H1 (cell line): ENCODE results near the gene MOK. TPM values are rescaled to one million over a fixed set of nuclear protein-coding genes. Genes with fewer than 3 reads are reported as not detected.

Experiments used
- CTCF ChIA-PET: fragments of 300-600 bp; sonication (Branson Sonifier 250); formaldehyde crosslinking; loops from one replicate; lab custom pipeline; 2021; ENCODE audit not compliant: partially characterized antibody; lab: Charles Lee
- POLR2A ChIA-PET: fragments of 300-600 bp; sonication (Branson Sonifier 250); formaldehyde crosslinking; loops from one replicate; lab custom pipeline; 2021; ENCODE audit warnings: inconsistent platforms; ENCODE audit not compliant: partially characterized antibody; lab: Charles Lee
- DNase-seq, 2 experiments: peaks; one replicate each; pipeline versions ENCODE4 v3.0.0 to v3.0.0-alpha.2; 2010 to 2022; ENCODE audit warnings: low spot score in 2 of 2, low read depth in 1 of 2, mixed read lengths in 1 of 2
- FAIRE-seq: peaks from 2 replicates; lab custom pipeline; 2011; peaks lifted over from hg19 to GRCh38; lab: Jason Lieb, UNC
- H2AFZ ChIP-seq: 2 replicates; pipeline ENCODE4 v1.8.1; 2012; ENCODE audit warnings: low read length, inconsistent platforms
- H2AK5ac ChIP-seq: 2 replicates; pipeline ENCODE4 v1.6.1; 2013; ENCODE audit warnings: low read depth, low read length
- H2BK120ac ChIP-seq: replicated peaks from 2 replicates; pipeline ENCODE3; 2013; ENCODE audit warnings: low read depth, low read length, inconsistent platforms
- H2BK12ac ChIP-seq: 2 replicates; pipeline ENCODE4 v1.6.1; 2013; ENCODE audit warnings: low read depth, low read length
- H2BK15ac ChIP-seq: 2 replicates; pipeline ENCODE4 v1.6.1; 2013; ENCODE audit warnings: low read length
- H2BK20ac ChIP-seq: 2 replicates; pipeline ENCODE4 v1.6.1; 2013; ENCODE audit warnings: low read length
- H2BK5ac ChIP-seq: 2 replicates; pipeline ENCODE4 v1.6.1; 2013; ENCODE audit warnings: low read depth, low read length
- H3K14ac ChIP-seq: 2 replicates; pipeline ENCODE4 v1.6.1; 2013; ENCODE audit warnings: inconsistent platforms; ENCODE audit not compliant: insufficient read length
- H3K18ac ChIP-seq: 2 replicates; pipeline ENCODE4 v1.6.1; 2013; ENCODE audit warnings: low read length; ENCODE audit errors: extremely low read depth
- H3K23ac ChIP-seq: 2 replicates; pipeline ENCODE4 v1.6.1; 2013; ENCODE audit warnings: inconsistent platforms; ENCODE audit not compliant: insufficient read length
- H3K23me2 ChIP-seq: 2 replicates; pipeline ENCODE4 v1.6.1; 2013; ENCODE audit warnings: low read depth, low read length
- H3K27ac ChIP-seq: 2 replicates; pipeline ENCODE4 v1.6.1; 2011; ENCODE audit warnings: low read depth, low read length, inconsistent platforms
- H3K27me3 ChIP-seq, 4 experiments: replicated peaks in 1 of 4; 1 replicate in 1 of 4; 2 replicates in 3 of 4; pipeline versions ENCODE4 v1.6.1 to v1.8.1; 2011 to 2013; ENCODE audit warnings: low read length in 3 of 4, mild to moderate bottlenecking in 3 of 4, inconsistent platforms in 2 of 4, mixed read lengths in 2 of 4, moderate library complexity in 1 of 4; ENCODE audit not compliant: control insufficient read depth in 3 of 4, insufficient read depth in 3 of 4; ENCODE audit errors: extremely low read depth in 1 of 4
- H3K36me3 ChIP-seq, 4 experiments: 2 replicates each; pipeline versions ENCODE4 v1.6.1 to v1.8.1; 2011 to 2013; ENCODE audit warnings: mild to moderate bottlenecking in 4 of 4, low read length in 3 of 4, moderate library complexity in 2 of 4, control low read depth in 1 of 4, inconsistent platforms in 1 of 4; ENCODE audit not compliant: insufficient read depth in 4 of 4, control insufficient read depth in 2 of 4
- H3K4ac ChIP-seq: replicated peaks from 2 replicates; pipeline ENCODE3; 2013; ENCODE audit warnings: low read length, low read depth, mixed read lengths, inconsistent platforms; ENCODE audit not compliant: insufficient read length
- H3K4me1 ChIP-seq, 4 experiments: replicated peaks in 1 of 4; 1 replicate in 1 of 4; 2 replicates in 3 of 4; pipeline versions ENCODE4 v1.6.1 to v1.8.1; 2011 to 2013; ENCODE audit warnings: low read length in 3 of 4, inconsistent platforms in 2 of 4, mixed read lengths in 1 of 4; ENCODE audit not compliant: insufficient read depth in 4 of 4, control insufficient read depth in 3 of 4
- H3K4me2 ChIP-seq, 2 experiments: 2 replicates each; pipeline versions ENCODE4 v1.6.1 to v1.8.1; 2011 to 2013; ENCODE audit warnings: low read depth in 2 of 2, low read length in 2 of 2, control low read depth in 1 of 2, inconsistent platforms in 1 of 2, mild to moderate bottlenecking in 1 of 2; ENCODE audit not compliant: insufficient read depth in 1 of 2
- H3K4me3 ChIP-seq, 4 experiments: fragments of 200-600, 300-600 bp in 1 of 4; sonication (generic), shearing (Covaris generic), sonication (Bioruptor Twin) in 1 of 4; 2 replicates each; pipeline versions ENCODE4 v1.5.1 to v1.8.1; 2011 to 2016; ENCODE audit warnings: low read length in 4 of 4, low read depth in 3 of 4, control low read depth in 2 of 4, inconsistent platforms in 2 of 4, mild to moderate bottlenecking in 2 of 4, mixed read lengths in 1 of 4, moderate library complexity in 1 of 4; ENCODE audit not compliant: insufficient read depth in 2 of 4; ENCODE audit errors: extremely low read depth in 1 of 4
- H3K56ac ChIP-seq: replicated peaks from 2 replicates; pipeline ENCODE3; 2013; ENCODE audit warnings: low read depth, mild to moderate bottlenecking, mixed read lengths, low read length, inconsistent platforms; ENCODE audit not compliant: insufficient read length
- H3K79me1 ChIP-seq: 2 replicates; pipeline ENCODE4 v1.6.1; 2013; ENCODE audit warnings: low read depth, low read length, control low read depth
- H3K79me2 ChIP-seq, 2 experiments: 2 replicates each; pipeline versions ENCODE4 v1.6.1 to v1.8.1; 2012 to 2013; ENCODE audit warnings: low read length in 2 of 2, mild to moderate bottlenecking in 2 of 2, inconsistent platforms in 1 of 2; ENCODE audit not compliant: insufficient read depth in 2 of 2, control insufficient read depth in 1 of 2
- H3K9ac ChIP-seq, 4 experiments: replicated peaks in 1 of 4; 1 replicate in 1 of 4; 2 replicates in 3 of 4; pipeline versions ENCODE4 v1.6.1 to v1.8.1; 2011 to 2013; ENCODE audit warnings: low read depth in 3 of 4, low read length in 3 of 4, control low read depth in 2 of 4, mild to moderate bottlenecking in 2 of 4, moderate library complexity in 2 of 4, inconsistent platforms in 1 of 4; ENCODE audit errors: extremely low read depth in 1 of 4
- H3K9me3 ChIP-seq, 2 experiments: 2 replicates each; pipeline versions ENCODE4 v1.6.1 to v1.8.1; 2012 to 2013; ENCODE audit warnings: mild to moderate bottlenecking in 2 of 2, moderate library complexity in 2 of 2, control low read depth in 1 of 2, inconsistent platforms in 1 of 2, low read depth in 1 of 2, low read length in 1 of 2, mixed read lengths in 1 of 2; ENCODE audit not compliant: insufficient read depth in 2 of 2
- H4K20me1 ChIP-seq, 2 experiments: replicated peaks in 1 of 2; 2 replicates each; pipeline versions ENCODE3 to v1.8.1; 2011 to 2013; ENCODE audit warnings: inconsistent platforms in 2 of 2, low read length in 2 of 2, mild to moderate bottlenecking in 1 of 2; ENCODE audit not compliant: insufficient read depth in 2 of 2, control insufficient read depth in 1 of 2
- H4K5ac ChIP-seq: 2 replicates; pipeline ENCODE4 v1.6.1; 2013; ENCODE audit warnings: low read length, low read depth, mixed read lengths, inconsistent platforms; ENCODE audit not compliant: insufficient read length
- H4K8ac ChIP-seq: 2 replicates; pipeline ENCODE4 v1.8.0; 2013; ENCODE audit warnings: mild to moderate bottlenecking, moderate library complexity, low read length, inconsistent platforms; ENCODE audit not compliant: insufficient read depth; ENCODE audit errors: extremely low read depth
- H4K91ac ChIP-seq: replicated peaks from 2 replicates; pipeline ENCODE3; 2013; ENCODE audit warnings: low read length, mixed read lengths, inconsistent platforms; ENCODE audit not compliant: insufficient read length
- CBX8 ChIP-seq: fragments of 300-800, 300-1000 bp; sonication (generic); IDR thresholded peaks from 2 replicates; pipeline ENCODE4 v1.7.1; 2016; ENCODE audit warnings: low read depth, low read length, borderline replicate concordance
- NANOG ChIP-seq: IDR thresholded peaks from 2 replicates; pipeline ENCODE4 v1.6.1; 2011; ENCODE audit warnings: low read length, low read depth, mild to moderate bottlenecking, inconsistent platforms; ENCODE audit not compliant: insufficient read depth, poor library complexity, severe bottlenecking
- RBBP5 ChIP-seq: IDR thresholded peaks from 2 replicates; pipeline ENCODE4 v1.7.1; 2012; ENCODE audit warnings: low read depth, mild to moderate bottlenecking, inconsistent platforms, low read length, moderate library complexity, borderline replicate concordance
- TEAD4 ChIP-seq: IDR thresholded peaks from 2 replicates; pipeline ENCODE4 v1.6.1; 2012; ENCODE audit warnings: low read depth, low read length, inconsistent platforms, mixed read lengths
- WGBS, 2 experiments: shearing (Covaris generic) in 1 of 2; methylation state at CpG; one replicate each; pipeline versions ENCODE4 v1.1.6 to v1.1.7; 2013 to 2015; ENCODE audit warnings: low lambda C conversion rate in 2 of 2, mixed read lengths in 2 of 2, inconsistent platforms in 1 of 2, low coverage in 1 of 2, missing lambda C conversion rate in 1 of 2; ENCODE audit not compliant: insufficient replicate concordance in 2 of 2, insufficient coverage in 1 of 2, insufficient read length in 1 of 2; ENCODE audit errors: extremely low coverage in 1 of 2, missing lambda C conversion rate in 1 of 2; 5-methylcytosine and 5-hydroxymethylcytosine counted together
- polyA plus RNA-seq, 7 experiments: library from polyadenylated mRNA; depleted of rRNA in 3 of 7; stranded (reverse) in 5 of 7; unstranded in 2 of 7; fragments of >200 nt in 5 of 7; fragments of 200-250 nt in 2 of 7; gene quantifications; 1 replicate in 5 of 7; 2 replicates in 1 of 7; 4 replicates in 1 of 7; pipeline versions ENCODE4 v1.2.1 to v1.2.3, GENCODE V29; 2011 to 2013; ENCODE audit warnings: missing spikeins in 2 of 7, mixed read lengths in 2 of 7
- total RNA-seq: library from RNA; stranded (reverse); fragmentation: NEBNext Ultra II Directional; extraction: Animal tissue kit (Norgen Biotek cat#: 25700); gene quantifications from 2 replicates; pipeline ENCODE4 v1.2.1, GENCODE V29; 2021

Gene MOK
- total and polyA plus RNA-seq, 2 of the 8 experiments (the other 6 are each of a cell fraction or from before 2014, with no cell fraction given), result 2.1 to 2.5 TPM

DNA sequence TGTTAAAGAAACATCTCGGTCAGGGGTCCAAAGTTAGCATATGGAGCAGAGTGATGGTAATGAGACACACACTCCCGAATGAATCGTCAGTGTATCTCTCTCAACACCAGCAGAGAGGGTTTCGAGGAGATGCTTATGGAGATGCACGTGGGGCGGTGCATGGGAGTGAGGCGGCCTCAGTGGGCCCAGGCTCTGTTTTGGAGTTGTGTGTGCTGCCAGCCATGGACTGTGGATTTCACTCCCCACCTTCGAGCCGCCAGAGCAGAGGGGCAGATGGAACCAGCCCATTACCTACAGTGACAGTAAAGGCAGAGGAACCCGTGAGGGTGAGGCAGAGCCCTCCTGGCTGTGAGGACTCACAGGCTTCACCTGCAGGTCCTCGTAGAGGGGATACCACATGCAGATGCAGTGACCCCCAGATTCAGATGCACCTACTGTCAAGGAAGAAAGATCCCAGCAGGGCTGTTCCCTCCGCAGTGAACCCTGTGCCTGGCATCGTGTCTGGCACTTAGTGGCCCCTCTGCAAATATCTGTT is 97.1 kb downstream of the MOK start:
- no peak overlapping the region for H3K4me2 ChIP-seq
- ChIA-PET POLR2A (no interaction called here), CTCF (interaction anchor here (1.2 kb wide), 2 partner anchors 16 to 27 kb away, joined by 3 to 4 read pairs; no protein-coding TSS in a partner anchor)
- no peak overlapping the region for H3K14ac ChIP-seq
- peaks cover 0 to 13% of the 10 kb centered on the region in 2 experiments for H4K20me1 ChIP-seq
- no peaks in the 10 kb centered on the region for H3K27me3 ChIP-seq
- WGBS, 2 experiments, result 97% methylated on average over 13 of the region's 13 CpGs; no CpG with 5 or more reads in 1 of the 2 experiments
- H3K79me2 ChIP-seq, result peaks cover 0 to 6% of the 10 kb centered on the region in 2 experiments; a peak in 1 of 4 replicates
- no peak overlapping the region for H3K18ac ChIP-seq
- no peak for DNase-seq
- no peak overlapping the region for H4K91ac ChIP-seq
- H3K36me3 ChIP-seq, result peaks cover 0 to 6% (median 0%) of the 10 kb centered on the region in 4 experiments; a peak in 3 of 8 replicates
- no peak overlapping the region for H2AK5ac ChIP-seq
- H2BK120ac ChIP-seq, result no peak overlapping the region
- no peak overlapping the region for H3K56ac ChIP-seq
- no peaks in the 10 kb centered on the region for H3K9me3 ChIP-seq
- H2BK20ac ChIP-seq, result no peak overlapping the region
- H2AFZ ChIP-seq, result no peak overlapping the region
- no peak overlapping the region for H2BK12ac ChIP-seq
- no peaks in the 10 kb centered on the region for H3K23me2 ChIP-seq
- H4K8ac ChIP-seq, result no peak overlapping the region
- no peak overlapping the region; a peak in 1 of 7 replicates for H3K9ac ChIP-seq
- FAIRE-seq, result no peak
- peaks cover 0 to 9% (median 0%) of the 10 kb centered on the region in 4 experiments; a peak in 2 of 7 replicates for H3K4me1 ChIP-seq
- H3K79me1 ChIP-seq, result peaks cover 3% of the 10 kb centered on the region
- H3K4me3 ChIP-seq, result no peak overlapping the region
- H3K27ac ChIP-seq, result no peak overlapping the region
- no peak overlapping the region for H4K5ac ChIP-seq
- H2BK5ac ChIP-seq, result no peak overlapping the region; the same call in 1 of the 2 replicates
- H3K23ac ChIP-seq, result no peak overlapping the region
- H2BK15ac ChIP-seq, result no peak overlapping the region
- no peak overlapping the region for H3K4ac ChIP-seq
- TF ChIP-seq NANOG (no peak), RBBP5 (no peak), CBX8 (no peak), TEAD4 (no peak)
